SK-N-SH (cell line): ENCODE measurements around the gene FGF9. TPM values are rescaled to one million over a fixed set of nuclear protein-coding genes. Genes with fewer than 3 reads are reported as not detected.

Experiments
- CTCF ChIA-PET: fragments of 300-600, 350-600 bp; formaldehyde crosslinking; extraction: SDS; loops from one replicate; lab custom pipeline; 2021; lab: Yijun Ruan, JAX
- POLR2A ChIA-PET: fragments of 350-600 bp; sonication (Branson Sonifier 250); formaldehyde crosslinking; extraction: SDS; loops from one replicate; lab custom pipeline; 2020; ENCODE audit warnings: antibody characterized with exemption, inconsistent platforms; lab: Yijun Ruan, JAX
- DNase-seq: peaks from one replicate; pipeline ENCODE4 v3.0.0; 2012
- H2AFZ ChIP-seq: fragments of 200-600 bp; sonication (generic); 2 replicates; pipeline ENCODE4 v1.8.1; 2016; ENCODE audit warnings: antibody characterized with exemption, mild to moderate bottlenecking, low read depth
- H3F3A ChIP-seq: fragments of 200-600 bp; sonication (generic); replicated peaks from 2 replicates; pipeline ENCODE3; 2016; ENCODE audit warnings: antibody characterized with exemption, mild to moderate bottlenecking; ENCODE audit not compliant: insufficient read depth
- H3K27ac ChIP-seq, 2 experiments: fragments of 200-500 bp in 1 of 2; fragments of 200-600 bp in 1 of 2; sonication (Bioruptor generic) in 1 of 2; sonication (generic), shearing (Covaris generic) in 1 of 2; 2 replicates each; pipeline versions ENCODE4 v1.5.1 to v1.6.1; 2014 to 2016; ENCODE audit warnings: low read depth in 2 of 2, inconsistent platforms in 1 of 2, low read length in 1 of 2, mild to moderate bottlenecking in 1 of 2, mixed read lengths in 1 of 2
- H3K27me3 ChIP-seq: fragments of 200-600 bp; sonication (generic), shearing (Covaris generic); 2 replicates; pipeline ENCODE4 v1.6.1; 2016; ENCODE audit warnings: mixed run types; ENCODE audit not compliant: insufficient read depth
- H3K36me3 ChIP-seq, 2 experiments: fragments of 200-500 bp in 1 of 2; fragments of 200-600 bp in 1 of 2; sonication (Bioruptor generic) in 1 of 2; sonication (generic) in 1 of 2; replicated peaks in 1 of 2; 2 replicates each; pipeline versions ENCODE3 to v1.5.1; 2014 to 2016; ENCODE audit warnings: low read length in 1 of 2, mild to moderate bottlenecking in 1 of 2; ENCODE audit not compliant: insufficient read depth in 2 of 2, control insufficient read depth in 1 of 2
- H3K4me1 ChIP-seq, 2 experiments: fragments of 200-500 bp in 1 of 2; fragments of 200-600 bp in 1 of 2; sonication (Bioruptor generic) in 1 of 2; sonication (generic), shearing (Covaris generic) in 1 of 2; 2 replicates each; pipeline versions ENCODE4 v1.5.1 to v1.6.1; 2014 to 2016; ENCODE audit warnings: low read depth in 1 of 2, low read length in 1 of 2, mixed run types in 1 of 2; ENCODE audit not compliant: insufficient read depth in 2 of 2, control insufficient read depth in 1 of 2
- H3K4me2 ChIP-seq: fragments of 200-600 bp; sonication (generic), shearing (Covaris generic); 2 replicates; pipeline ENCODE4 v1.6.1; 2017; ENCODE audit warnings: mixed run types
- H3K4me3 ChIP-seq, 2 experiments: fragments of 200-500 bp in 1 of 2; fragments of 200-600 bp in 1 of 2; sonication (Bioruptor generic) in 1 of 2; sonication (generic), shearing (Covaris generic) in 1 of 2; 2 replicates each; pipeline versions ENCODE4 v1.5.1 to v1.8.1; 2014 to 2016; ENCODE audit warnings: low read depth in 2 of 2, inconsistent platforms in 1 of 2, low read length in 1 of 2, mild to moderate bottlenecking in 1 of 2, mixed read lengths in 1 of 2, moderate library complexity in 1 of 2
- H3K79me2 ChIP-seq: fragments of 200-600 bp; sonication (generic); 2 replicates; pipeline ENCODE4 v1.8.1; 2017; ENCODE audit warnings: mild to moderate bottlenecking; ENCODE audit not compliant: insufficient read depth
- H3K9ac ChIP-seq: fragments of 200-600 bp; sonication (generic); 2 replicates; pipeline ENCODE4 v1.6.1; 2017; ENCODE audit warnings: mixed run types
- H3K9me2 ChIP-seq: fragments of 200-600 bp; sonication (generic); 2 replicates; pipeline ENCODE4 v1.6.1; 2017; ENCODE audit warnings: mixed run types
- H3K9me3 ChIP-seq: fragments of 200-600 bp; sonication (generic); 2 replicates; pipeline ENCODE4 v1.6.1; 2017; ENCODE audit warnings: mixed run types, mild to moderate bottlenecking, moderate library complexity
- H4K20me1 ChIP-seq: fragments of 200-600 bp; sonication (generic); 2 replicates; pipeline ENCODE4 v1.6.1; 2017; ENCODE audit warnings: mild to moderate bottlenecking, mixed run types; ENCODE audit not compliant: insufficient read depth
- CHD2 ChIP-seq: fragments of 150-350 bp; IDR thresholded peaks from 2 replicates; pipeline ENCODE4 v1.6.1; 2018; ENCODE audit warnings: low read length; ENCODE audit not compliant: partially characterized antibody
- EZH2phosphoT487 ChIP-seq: fragments of 200-600 bp; sonication (generic); IDR thresholded peaks from 2 replicates; pipeline ENCODE4 v1.6.1; 2017; ENCODE audit warnings: low read depth, mixed run types, mild to moderate bottlenecking, antibody characterized with exemption, moderate library complexity, borderline replicate concordance
- FOSL2 ChIP-seq: IDR thresholded peaks from 2 replicates; pipeline ENCODE4 v1.4.0; 2012; ENCODE audit warnings: low read depth, mild to moderate bottlenecking, moderate library complexity, borderline replicate concordance
- GABPA ChIP-seq: IDR thresholded peaks from 2 replicates; pipeline ENCODE4 v1.4.0; 2012; ENCODE audit warnings: low read depth, mild to moderate bottlenecking
- GATA2 ChIP-seq: sonication (generic); formaldehyde crosslinking; IDR thresholded peaks from 2 replicates; pipeline ENCODE4 v1.5.0; 2020; ENCODE audit warnings: mild to moderate bottlenecking, missing genetic modification reagents
- MXI1 ChIP-seq: IDR thresholded peaks from 2 replicates; pipeline ENCODE4 v1.6.1; 2012; ENCODE audit warnings: mild to moderate bottlenecking, low read depth, low read length, improper control_type of control experiment
- POLR2AphosphoS5 ChIP-seq: IDR thresholded peaks from 2 replicates; pipeline ENCODE4 v1.6.1; 2012; ENCODE audit warnings: low read depth, low read length
- RFX5 ChIP-seq: IDR thresholded peaks from 2 replicates; pipeline ENCODE4 v1.6.1; 2012; ENCODE audit warnings: mild to moderate bottlenecking, improper control_type of control experiment, low read length
- SIN3A ChIP-seq: IDR thresholded peaks from 2 replicates; pipeline ENCODE4 v1.6.1; 2012; ENCODE audit warnings: low read depth, mild to moderate bottlenecking, low read length, moderate library complexity, borderline replicate concordance
- TCF12 ChIP-seq: IDR thresholded peaks from 2 replicates; pipeline ENCODE4 v1.4.0; 2012
- WGBS: methylation state at CpG from one replicate; pipeline ENCODE4 v1.1.6; 2017; ENCODE audit warnings: low lambda C conversion rate; 5-methylcytosine and 5-hydroxymethylcytosine counted together
- polyA plus RNA-seq, 3 experiments: library from polyadenylated mRNA; depleted of rRNA; stranded (reverse); fragments of >200 nt; gene quantifications; 2 replicates each; pipeline ENCODE4 v1.2.3, GENCODE V29; 2012
- TF ChIP-seq, protein P1 (sequence below): fragments of 150-350 bp; IDR thresholded peaks from 2 replicates; pipeline ENCODE4 v1.6.1; 2016; ENCODE audit warnings: mild to moderate bottlenecking, low read depth, low read length
- TF ChIP-seq, protein P2 (sequence below): IDR thresholded peaks from 2 replicates; pipeline ENCODE4 v1.4.0; 2012; ENCODE audit warnings: low read depth

FGF9 gene
- polyA plus RNA-seq, 1 of the 3 experiments (the other 2 are of a cell fraction) = not detected

DNA sequence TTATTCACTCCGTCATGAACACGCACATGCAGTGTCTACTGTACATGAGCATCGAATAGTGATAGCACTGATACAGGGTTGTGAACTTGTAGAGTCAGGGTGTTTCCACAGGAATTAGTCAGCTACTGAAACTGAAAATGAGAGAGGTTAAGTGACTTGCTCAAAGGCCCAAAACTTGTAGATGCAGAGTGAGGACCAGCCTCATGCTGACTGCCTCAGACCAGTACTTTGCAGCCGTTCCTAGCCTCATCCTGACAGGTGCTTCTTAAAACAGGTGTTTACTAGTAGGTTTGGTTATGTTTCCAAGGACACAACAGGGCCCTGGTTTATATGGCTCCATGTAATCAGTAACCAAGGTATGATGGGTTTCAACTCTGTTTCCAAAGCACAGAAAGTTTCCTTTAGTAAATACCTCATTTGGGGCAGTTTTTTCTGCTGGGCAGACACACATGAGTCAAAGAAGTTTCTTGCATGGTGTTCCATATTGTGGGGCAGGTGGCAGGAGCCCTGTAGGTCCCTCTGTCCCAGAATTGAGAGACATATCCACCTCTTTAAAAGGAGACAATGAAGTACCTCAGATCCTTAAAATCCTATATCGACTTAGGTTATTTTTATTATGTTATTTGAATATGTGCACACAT lies 16.0 kb downstream of the FGF9 start:
- Histone ChIP-seq H3K4me3 (no peak overlapping the region), H2AFZ (no peak overlapping the region)
- CTCF ChIA-PET = interaction anchor here (0.9 kb wide), 1 partner anchor 10 kb away, joined by 3 read pairs; no protein-coding TSS in a partner anchor

DNA sequence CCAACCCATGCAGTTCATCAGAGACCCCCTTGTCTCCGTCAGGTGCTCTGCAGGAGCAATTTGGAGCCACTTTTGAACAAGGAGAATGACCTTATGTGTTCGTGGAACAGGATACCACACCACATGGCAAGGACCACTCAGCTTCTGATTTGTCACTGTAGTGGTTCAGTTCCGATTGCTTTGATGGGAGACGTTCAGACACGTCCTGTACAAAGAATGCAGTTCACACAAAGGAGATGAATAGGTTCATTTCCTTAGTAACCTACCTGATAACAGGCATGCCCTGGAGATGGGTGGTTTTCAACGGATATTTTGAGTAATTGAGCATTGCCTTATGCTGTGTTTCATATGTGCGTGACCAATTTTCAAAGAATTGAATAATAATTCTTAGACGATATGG lies 17.2 kb downstream of the FGF9 start:
- H3K4me3 ChIP-seq = no peak overlapping the region
- ChIA-PET POLR2A (no interaction called here), CTCF (no interaction called here)
- H3K9ac ChIP-seq = no peak overlapping the region
- peaks cover 43% of the 10 kb centered on the region; the same call in 1 of the 2 replicates for H3K27me3 ChIP-seq
- H3K27ac ChIP-seq = no peak overlapping the region
- WGBS = 10% methylated on average over 8 of the region's 8 CpGs
- no peak for DNase-seq
- H3K9me3 ChIP-seq = no peaks in the 10 kb centered on the region
- H3K9me2 ChIP-seq = no peaks in the 10 kb centered on the region
- no peak overlapping the region for H2AFZ ChIP-seq
- no peak overlapping the region for H3K4me2 ChIP-seq
- H4K20me1 ChIP-seq = no peaks in the 10 kb centered on the region
- H3F3A ChIP-seq = no peaks in the 10 kb centered on the region
- TF ChIP-seq, protein P1, sequence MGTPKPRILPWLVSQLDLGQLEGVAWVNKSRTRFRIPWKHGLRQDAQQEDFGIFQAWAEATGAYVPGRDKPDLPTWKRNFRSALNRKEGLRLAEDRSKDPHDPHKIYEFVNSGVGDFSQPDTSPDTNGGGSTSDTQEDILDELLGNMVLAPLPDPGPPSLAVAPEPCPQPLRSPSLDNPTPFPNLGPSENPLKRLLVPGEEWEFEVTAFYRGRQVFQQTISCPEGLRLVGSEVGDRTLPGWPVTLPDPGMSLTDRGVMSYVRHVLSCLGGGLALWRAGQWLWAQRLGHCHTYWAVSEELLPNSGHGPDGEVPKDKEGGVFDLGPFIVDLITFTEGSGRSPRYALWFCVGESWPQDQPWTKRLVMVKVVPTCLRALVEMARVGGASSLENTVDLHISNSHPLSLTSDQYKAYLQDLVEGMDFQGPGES = no peak
- TF ChIP-seq GATA2 (CRISPR knock-in tag) (no peak), CHD2 (no peak), GABPA (no peak), TCF12 (no peak), SIN3A (no peak)
- H3K4me1 ChIP-seq = no peaks in the 10 kb centered on the region
- no peaks in the 10 kb centered on the region for H3K36me3 ChIP-seq
- H3K79me2 ChIP-seq = no peaks in the 10 kb centered on the region

More for the DNA sequence above, 16.0 kb downstream of the FGF9 start:
- WGBS = 17% methylated on average over 5 of the region's 5 CpGs
- Histone ChIP-seq H3F3A (peaks cover 3% of the 10 kb centered on the region), H4K20me1 (no peaks in the 10 kb centered on the region), H3K9ac (no peak overlapping the region), H3K79me2 (no peaks in the 10 kb centered on the region), H3K27ac (no peak overlapping the region), H3K9me3 (no peaks in the 10 kb centered on the region), H3K4me1 (no peaks in the 10 kb centered on the region), H3K36me3 (no peaks in the 10 kb centered on the region), H3K9me2 (no peaks in the 10 kb centered on the region), H3K4me2 (no peak overlapping the region), H3K27me3 (peaks cover 33% of the 10 kb centered on the region; the same call in 1 of the 2 replicates)
- TF ChIP-seq GATA2 (CRISPR knock-in tag) (no peak), EZH2phosphoT487 (no peak), FOSL2 (no peak), RFX5 (no peak), MXI1 (no peak), POLR2AphosphoS5 (no peak)
- TF ChIP-seq, protein P2, sequence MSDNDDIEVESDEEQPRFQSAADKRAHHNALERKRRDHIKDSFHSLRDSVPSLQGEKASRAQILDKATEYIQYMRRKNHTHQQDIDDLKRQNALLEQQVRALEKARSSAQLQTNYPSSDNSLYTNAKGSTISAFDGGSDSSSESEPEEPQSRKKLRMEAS = no peak
- POLR2A ChIA-PET = no interaction called here
- DNase-seq = no peak
